GM18511 (cell line): ENCODE data around the gene ACTL10.
A peak's percentile ranks its signal among the peaks of the same experiment; 100 is the strongest.
"Not testable (repeated sequence)": the region's sequence is repeated elsewhere in the genome, so short reads cannot be mapped to it uniquely, and the experiment has no call there.

Experiments
- ATAC-seq: cut with Tn5 transposase; IDR thresholded peaks from one replicate; pipeline ENCODE4 v1.9.1; 2021; ENCODE audit warnings: mild to moderate bottlenecking, moderate library complexity; ENCODE audit not compliant: unreplicated experiment

Gene ACTL10

GRCh38 chr20:33666293-33667244 lies at the start of gene ACTL10:
Gene ACTL10 (plus strand): TSS chr20:33666943. CDS start chr20:33667498, 555 bp downstream.
- ATAC-seq: peak; percentile 71

DNA sequence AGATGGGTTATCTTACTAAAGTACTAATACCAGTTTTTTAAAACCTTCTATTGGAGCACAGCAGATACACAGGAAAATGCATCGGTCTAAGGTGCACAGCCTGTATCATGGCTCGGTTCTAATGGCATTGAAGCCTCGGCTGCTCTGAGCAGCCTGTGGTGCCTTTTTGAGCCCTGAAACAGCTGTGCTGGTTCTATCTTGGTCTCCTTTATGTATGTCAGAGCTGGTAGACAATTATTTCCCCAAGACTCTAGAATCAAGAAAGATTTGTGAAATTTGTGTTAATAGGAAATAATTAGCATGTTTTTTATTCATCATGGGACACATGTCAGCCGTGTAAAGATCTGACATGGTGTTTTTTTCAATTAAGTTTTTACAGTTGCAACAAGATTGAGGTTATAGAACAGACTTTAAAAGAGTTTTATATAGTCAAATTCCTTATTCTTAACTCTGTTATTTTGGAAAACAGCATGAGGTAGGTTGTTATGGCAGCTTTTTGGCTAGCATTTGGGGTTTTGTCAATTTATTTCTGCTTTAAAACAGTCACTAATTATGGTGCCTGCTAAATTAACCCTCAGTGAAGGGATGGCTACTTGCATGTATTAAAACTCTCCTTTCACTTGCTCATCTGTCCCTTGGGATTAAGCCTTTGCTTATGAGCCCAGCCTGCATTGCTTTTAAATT lies 44.9 kb upstream of the ACTL10 start:
- no peak for ATAC-seq

DNA sequence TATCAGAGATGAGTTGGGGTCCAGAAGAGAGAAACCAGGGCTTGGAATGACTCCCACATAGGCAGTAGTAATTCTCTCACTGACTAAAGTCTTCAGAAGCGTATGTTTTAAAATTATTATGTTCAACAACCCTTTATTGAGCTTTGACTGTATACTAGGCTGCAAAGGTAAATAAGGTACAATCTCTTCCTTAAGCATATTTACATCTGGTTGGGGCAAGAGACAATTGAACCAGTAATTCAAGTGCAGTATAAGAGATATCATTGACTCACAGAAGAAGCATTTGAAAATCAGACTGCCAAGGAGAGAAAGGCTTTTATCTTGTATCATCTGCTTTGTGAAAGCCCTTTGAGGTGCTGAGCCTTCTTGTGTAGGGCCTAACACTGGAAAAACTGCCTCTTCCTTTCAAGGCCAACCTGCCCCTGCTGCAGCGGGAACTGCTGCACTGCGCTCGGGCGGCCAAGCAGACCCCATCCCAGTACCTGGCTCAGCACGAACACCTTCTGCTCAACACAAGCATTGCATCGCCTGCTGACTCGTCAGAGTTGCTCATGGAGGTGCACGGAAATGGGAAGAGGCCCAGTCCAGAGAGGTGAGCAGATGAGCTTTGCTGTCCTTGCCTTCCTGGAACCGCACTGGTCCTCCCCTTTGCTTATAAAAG lies 43.9 kb upstream of the ACTL10 start:
- ATAC-seq: no peak

GRCh38 chr20:33624399-33624798 lies 42.3 kb upstream of the ACTL10 start:
- ATAC-seq: no peak

- no peak for ATAC-seq
These were observed 40.6 kb upstream of the ACTL10 start for GRCh38 chr20:33626190-33626589.

GRCh38 chr20:33627577-33628216 lies 39.0 kb upstream of the ACTL10 start:
- no peak for ATAC-seq

DNA sequence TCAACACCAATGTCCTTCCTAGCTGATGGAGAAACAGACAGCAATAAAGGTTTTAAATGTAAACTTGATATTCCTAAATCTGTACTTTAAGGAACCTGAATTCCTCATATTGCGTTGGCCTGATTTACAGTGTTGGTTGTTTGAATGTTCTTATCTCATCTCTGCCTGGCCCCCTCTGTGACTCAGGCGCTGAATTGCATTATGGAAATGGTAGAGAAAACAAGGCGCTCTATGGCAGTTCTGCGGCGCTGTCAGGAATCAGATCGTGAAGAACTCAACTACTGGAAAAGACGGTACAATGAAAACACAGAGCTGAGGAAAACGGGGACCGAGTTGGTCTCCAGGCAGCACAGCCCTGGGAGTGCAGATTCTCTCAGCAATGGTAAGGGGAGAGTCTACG lies 37.2 kb upstream of the ACTL10 start:
- no peak for ATAC-seq

GRCh38 chr20:33629979-33630378 lies 36.8 kb upstream of the ACTL10 start:
- no peak for ATAC-seq

DNA sequence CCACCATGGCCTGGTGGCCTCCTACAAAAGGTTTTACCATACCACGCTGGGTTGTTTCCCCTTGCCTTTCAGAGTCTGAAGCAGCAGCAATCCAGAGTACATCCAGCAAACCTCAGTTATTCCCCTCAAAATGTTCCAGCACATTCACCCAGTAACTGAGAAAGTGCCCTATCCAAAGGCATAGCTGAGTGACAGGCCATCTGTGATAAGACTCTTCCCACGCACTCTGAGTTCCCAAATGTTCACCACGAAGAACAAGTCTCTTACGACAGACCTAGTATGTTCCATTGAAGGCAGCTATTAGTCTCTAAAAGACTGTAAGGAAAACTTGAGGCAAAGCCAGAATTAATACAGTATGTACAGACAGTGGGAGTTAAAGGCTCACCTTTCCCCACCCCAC lies 36.2 kb upstream of the ACTL10 start:
- no peak for ATAC-seq

- ATAC-seq: not testable (repeated sequence)
These were observed 34.8 kb upstream of the ACTL10 start for GRCh38 chr20:33631910-33632309.

GRCh38 chr20:33635341-33635740 lies 31.4 kb upstream of the ACTL10 start:
- ATAC-seq: no peak

- ATAC-seq: no peak
These were observed 30.0 kb upstream of the ACTL10 start for GRCh38 chr20:33636776-33637175.

DNA sequence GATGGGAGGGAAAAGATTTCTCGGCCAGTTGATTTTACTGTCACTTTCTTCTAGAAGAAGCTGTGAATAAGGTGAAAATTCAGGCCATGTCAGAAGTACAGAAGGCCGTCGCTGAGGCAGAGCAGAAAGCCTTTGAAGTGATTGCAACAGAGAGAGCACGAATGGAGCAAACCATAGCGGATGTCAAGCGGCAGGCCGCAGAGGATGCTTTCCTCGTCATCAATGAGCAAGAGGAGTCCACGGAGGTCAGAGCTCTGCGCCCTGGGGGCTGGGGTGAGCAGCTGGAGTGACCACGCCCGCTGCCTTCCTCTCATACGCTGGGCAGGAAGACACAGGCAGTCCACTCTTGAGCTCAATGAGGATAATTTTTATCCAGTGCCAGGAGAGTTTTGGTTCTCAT lies 26.5 kb upstream of the ACTL10 start:
- no peak for ATAC-seq

DNA sequence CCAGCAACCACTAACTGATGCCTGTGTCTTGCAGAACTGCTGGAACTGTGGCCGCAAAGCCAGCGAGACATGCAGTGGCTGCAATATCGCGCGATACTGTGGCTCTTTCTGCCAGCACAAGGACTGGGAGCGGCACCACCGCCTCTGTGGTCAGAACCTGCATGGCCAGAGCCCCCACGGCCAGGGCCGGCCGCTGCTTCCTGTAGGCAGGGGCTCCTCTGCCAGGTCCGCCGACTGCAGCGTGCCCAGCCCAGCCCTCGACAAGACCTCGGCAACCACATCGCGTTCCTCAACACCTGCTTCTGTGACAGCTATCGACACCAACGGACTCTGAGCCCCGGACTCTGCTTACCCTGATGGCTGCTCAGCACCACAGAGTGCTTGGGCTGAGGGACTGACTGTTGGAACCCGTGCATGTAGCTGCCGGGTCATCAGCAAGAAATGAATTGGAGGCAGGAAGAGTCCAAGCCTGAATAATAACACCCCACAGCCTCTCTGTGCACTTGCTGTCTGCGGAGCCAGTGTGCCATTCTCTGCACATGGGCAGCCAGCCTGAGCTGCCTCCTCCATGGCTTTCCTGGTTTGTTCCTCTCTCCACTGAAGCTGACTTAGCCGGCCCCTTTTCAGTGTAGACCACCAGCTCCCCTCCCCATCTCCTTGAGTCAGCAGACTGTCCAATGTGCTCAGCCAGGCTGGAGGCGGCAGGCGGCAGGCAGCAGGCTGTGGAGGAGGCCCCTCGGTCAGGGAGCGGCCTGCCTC lies 22.3 kb upstream of the ACTL10 start:
- ATAC-seq: no peak

- ATAC-seq: no peak
These were observed 21.7 kb upstream of the ACTL10 start for GRCh38 chr20:33645072-33645358.

GRCh38 chr20:33645396-33645795 lies 21.3 kb upstream of the ACTL10 start:
- no peak for ATAC-seq

DNA sequence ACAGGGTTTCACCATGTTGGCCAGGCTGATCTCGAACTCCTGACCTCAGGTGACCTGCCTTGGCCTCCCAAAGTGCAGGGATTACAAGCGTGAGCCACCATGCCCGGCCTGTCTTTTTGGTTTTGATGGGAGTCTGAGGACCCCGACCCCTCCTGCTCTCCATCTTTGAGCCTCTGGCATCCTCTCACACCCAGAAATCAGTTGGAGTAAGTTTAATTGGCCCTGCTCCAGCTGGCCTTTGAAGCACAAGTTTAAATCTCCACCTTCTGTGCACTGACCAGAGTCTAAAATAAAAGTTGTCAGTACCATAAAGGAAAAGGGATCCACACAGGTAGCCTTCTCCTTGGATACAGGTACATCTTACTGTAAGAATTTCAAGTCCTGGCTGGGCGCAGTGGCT lies 20.6 kb upstream of the ACTL10 start:
- ATAC-seq: no peak

DNA sequence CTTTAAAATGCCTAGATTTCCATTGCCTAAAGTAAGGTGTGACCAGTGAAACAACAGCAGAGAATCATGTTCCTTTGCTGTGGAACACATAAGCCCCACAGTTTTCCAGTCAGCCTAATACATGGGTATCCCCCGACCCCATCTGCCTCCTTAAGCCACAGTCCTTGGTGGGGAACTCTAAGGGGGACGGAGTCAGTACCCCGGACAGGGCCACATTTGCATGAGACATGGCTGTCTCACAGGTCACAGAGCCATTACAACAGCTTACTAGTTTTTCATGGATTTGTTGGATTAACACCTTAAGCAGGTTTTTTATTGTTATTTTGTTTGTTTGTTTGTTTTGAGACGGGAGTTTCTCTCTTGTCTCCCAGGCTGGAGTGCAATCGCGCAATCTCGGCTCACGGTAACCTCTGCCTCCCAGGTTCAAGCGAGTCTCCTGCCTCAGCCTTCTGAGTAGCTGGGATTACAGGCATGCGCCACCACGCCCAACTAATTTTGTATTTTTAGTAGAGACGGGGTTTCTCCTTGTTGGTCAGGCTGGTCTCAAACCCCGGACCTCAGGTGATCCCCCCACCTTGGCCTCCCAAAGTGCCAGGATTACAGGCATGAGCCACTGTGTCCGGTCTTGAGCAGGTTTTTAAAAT lies 19.7 kb upstream of the ACTL10 start:
- not testable (repeated sequence) for ATAC-seq

DNA sequence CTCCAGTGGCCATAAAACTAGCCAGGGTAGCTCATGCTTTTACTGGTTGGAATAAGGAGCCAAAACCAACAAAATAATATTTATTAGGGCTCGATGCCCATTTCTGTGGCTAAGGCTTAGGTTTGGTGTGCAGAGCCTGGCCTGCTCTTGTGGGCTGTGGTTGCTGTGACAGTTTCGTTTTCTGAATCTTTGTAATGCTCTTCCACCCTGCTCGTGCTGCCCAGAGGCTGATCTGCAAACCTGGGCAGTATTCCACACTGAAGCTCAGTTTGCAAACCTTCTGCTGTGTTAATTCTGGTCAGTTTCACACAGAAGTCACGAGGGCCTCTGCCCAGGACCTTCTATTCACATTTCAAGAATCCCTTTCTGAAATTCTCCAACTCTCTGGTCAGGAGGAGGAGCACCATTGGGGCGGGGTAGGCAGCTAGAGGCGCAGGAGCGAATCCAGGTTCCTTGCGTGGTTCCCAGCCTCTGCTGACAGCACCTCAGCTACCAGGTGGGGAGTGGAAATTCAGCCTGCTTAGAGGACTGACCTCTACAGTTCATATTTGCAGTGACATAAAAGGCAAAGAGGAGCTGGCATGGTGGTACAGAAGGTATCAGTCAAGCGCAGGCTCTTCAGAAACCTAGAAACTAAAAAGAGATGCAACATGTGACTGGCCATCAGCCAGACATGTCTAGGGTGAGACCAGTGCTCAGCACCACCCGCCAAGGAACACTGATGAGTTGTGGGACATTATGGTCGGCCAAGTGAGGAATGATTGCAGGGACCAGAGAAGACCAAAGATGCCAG lies 18.9 kb upstream of the ACTL10 start:
- ATAC-seq: peak; percentile 85
